Left forelimb (tissue), 1 donor: ENCODE results near the gene DENND2A.

Experiments used
- DNase-seq: peaks from one replicate; pipeline ENCODE4 v3.0.0-alpha.2; 2018; ENCODE audit warnings: low spot score

The DENND2A gene

DNA sequence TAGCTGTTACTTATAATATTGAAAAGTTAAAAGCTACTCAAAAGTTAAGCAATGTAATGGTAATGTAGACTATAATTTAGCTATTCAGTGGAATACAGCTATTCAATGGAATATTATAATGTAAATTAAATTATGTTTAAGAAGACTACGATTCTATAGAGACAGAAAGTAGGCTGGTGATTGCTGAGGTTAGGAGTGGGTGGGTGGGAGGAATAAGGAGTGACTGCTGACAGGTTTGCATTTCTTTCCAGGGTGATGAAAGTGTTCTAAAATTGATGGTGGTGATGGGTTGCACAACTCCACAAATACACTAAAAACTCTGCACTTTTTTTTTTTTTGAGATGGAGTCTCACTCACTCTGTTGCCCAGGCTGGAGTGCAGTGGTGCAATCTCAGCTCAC is 21.4 kb downstream of the DENND2A start:
- no peak for DNase-seq

GRCh38 chr7:140618306-140618705 is 22.3 kb downstream of the DENND2A start:
- no peak for DNase-seq

- DNase-seq: no peak
Measured at GRCh38 chr7:140617081-140617480, 23.5 kb downstream of the DENND2A start.

- no peak for DNase-seq
Measured at GRCh38 chr7:140616328-140616727, 24.3 kb downstream of the DENND2A start.

DNA sequence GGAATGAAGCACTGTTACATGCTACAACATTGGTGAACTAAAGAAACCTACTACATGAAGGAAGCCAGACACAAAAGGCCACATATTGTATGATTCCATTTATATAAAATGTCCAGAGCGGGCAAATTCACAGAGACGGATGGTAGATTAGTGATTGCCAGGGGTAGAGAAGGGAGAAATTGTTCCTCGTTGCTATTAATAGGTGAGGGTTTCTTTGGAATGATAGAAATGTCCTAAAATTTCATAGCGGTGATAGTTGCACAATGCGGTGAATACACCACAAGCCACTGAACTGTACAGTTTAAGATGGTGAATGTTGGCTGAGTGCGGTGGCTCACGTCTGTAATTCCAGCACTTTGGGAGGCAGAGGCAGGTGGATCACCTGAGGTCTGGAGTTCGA is 29.0 kb downstream of the DENND2A start:
- DNase-seq: no peak

DNA sequence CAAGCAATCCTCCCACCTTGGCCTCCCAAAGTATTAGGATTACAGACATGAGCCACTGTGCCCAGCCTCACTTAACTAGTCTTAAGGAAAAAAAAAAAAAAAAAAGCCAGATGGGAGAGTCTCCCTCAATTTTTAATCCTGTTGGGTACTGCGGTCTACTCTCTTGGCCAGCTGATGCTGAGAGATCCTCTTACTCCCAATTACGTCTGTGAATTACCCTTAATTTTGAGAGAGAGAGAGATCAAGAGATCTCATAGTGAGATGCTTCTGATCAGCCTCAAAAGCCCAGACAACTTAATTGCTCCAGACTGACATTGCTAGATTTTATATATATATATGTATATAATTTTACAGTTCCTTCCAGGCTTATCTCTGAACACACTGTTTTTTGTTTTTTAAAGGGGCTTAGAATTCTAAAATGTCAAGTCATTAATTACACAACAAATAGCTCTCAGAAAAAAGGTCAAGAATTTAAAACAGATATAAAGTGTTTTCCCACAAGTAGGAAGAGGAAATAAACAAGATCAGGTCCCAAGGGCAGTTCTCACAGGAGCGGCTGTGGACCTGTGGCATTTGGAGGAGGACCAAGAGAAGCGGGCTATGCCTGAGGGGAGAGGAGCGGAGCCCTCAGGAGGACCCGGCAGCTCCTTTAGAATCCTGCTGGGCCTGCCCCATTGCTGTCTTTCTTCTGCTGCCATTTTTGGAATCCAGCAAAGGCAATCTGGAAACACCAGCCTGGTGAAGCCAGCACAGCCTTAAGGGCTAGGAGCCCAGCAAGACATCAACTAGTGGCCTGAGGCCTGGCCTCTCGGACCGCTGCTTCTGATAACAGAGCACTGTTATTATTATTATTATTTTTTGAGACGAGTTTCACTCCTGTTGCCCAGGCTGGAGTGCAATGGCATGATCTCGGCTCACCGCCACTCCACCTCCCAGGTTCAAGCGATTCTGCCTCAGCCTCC is 30.1 kb downstream of the DENND2A start:
- no peak for DNase-seq

DNA sequence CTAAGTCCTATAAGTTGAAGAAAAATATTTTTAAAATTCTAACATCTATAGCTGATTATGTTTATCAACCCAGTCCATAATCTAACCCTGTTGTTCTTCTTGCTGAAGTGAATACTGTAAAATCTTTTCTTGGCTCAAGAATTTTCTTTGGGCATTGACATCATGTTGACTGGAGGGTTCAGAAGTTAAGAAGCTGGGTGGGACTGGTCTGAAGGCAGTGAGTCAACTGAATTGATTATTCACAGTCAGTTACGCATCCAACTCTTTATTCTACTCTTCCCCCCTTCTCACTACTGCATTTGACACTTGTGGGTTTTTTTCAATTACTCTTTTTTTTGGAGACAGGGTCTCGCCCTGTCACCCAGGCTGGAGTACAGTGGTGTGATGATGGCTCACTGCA is 31.0 kb downstream of the DENND2A start:
- no peak for DNase-seq

- peak; percentile 79 for DNase-seq
Measured at GRCh38 chr7:140607441-140607989, 33.1 kb downstream of the DENND2A start.

DNA sequence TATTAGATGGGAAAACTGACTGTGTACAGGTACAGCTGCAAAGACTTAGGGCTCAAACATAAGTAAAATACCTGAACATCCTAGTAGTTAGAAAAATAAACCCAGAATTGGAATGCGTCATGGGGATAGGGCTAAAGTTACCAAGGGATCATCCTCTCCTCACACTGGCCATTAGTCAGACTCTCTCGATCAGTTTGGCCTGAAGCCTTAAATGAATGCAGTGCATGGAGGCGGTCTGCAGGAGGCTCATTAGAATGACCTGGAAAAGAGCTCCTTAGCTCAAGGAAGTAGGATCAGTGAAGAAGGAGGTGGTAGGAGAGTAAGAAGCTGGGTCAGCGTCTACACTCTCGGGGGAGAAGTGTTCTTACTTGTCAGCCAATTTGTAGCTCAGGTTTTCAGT is 35.3 kb downstream of the DENND2A start:
- DNase-seq: no peak

DNA sequence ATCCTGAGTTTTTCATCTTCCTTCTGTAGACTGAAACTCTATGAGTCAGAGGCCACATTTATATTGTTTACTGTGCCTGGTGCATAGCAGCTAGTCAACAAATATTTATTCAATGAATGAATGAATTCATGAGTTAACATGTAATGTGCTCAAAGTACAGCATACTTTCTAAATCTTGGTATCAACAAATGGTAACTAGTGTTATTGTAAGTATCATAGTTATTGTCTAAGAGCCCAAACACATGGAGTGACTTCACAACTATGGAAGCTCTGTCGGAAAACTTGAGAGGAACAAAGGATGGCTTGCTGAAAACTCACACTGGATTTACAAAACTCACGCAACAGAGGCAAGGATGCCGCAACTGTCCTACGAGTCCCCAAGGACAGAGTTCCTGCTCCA is 35.9 kb downstream of the DENND2A start:
- no peak for DNase-seq

DNA sequence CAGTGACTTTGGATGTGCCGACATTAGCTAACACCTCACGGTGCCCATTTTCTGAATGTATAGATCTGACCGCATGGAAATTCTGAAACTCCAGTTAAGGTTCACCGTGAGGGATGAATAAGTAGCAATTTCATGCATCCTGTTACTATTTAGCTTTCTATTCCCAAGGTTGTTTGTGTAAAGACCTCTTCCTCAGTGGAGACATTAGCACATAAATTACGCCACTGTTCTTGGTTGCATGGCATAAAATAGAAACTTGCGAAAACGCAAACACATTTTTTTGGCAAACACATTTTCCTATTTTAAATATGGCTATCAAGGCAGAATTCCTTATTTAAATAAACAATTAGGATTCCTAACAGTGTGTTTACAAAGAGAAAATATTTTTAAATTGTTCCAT is 36.5 kb downstream of the DENND2A start:
- DNase-seq: no peak

DNA sequence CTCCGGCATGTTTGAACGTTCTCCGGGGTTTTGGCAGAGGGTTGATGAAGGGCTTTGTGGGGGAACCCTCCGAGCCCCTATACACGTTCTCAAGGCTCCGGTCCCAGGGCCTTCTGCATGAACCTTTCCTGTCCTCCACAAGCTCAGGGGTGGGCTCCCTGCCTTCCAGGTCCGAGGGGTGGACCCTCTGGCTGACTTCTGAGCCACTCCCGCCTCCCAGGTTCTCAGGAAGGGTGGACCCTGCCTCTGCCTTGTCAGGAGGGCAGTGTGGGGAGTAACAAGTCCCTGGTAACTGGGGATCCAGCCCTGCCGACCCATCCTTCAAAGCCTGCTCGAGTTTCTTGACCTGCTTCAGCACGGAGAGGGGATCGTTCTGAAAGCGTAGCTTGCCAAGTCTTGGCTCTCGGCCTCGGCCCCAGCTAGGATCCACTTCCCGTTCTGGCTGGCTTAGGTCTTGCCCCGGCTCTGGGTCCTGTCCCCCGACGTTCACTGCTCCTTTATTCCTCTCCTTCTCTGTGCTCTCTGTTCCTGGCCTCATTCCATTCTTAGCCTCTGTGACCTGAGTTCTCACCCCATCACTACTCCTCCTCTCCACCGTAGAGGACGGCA is 38.9 kb downstream of the DENND2A start:
- DNase-seq: no peak

- DNase-seq: no peak
Measured at GRCh38 chr7:140600341-140600740, 40.3 kb downstream of the DENND2A start.

DNA sequence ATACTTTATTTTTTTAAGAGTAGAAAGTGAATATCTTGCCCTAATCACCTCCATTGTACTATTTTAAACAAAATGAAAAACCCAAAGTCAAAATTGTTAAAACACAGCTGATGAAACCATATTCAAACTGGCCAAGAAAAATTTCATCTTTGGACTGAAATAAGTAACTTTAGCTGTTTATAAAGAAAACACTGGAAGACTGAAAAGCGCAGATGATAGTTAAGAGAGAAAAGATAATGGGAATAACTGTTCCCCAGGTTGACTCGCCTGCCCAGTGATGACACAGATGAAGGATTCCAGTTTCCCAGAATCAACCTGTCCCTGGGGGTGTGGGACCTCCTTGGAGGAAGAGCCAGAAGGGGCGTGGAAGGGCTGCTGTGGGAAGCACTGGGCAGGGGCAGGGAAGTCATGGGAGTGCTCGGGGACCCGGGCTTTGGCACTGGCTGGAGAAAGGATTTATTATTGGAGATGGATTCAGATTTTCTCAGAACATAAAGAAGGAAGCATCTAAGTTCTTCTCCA is 43.1 kb downstream of the DENND2A start:
- DNase-seq: no peak

DNA sequence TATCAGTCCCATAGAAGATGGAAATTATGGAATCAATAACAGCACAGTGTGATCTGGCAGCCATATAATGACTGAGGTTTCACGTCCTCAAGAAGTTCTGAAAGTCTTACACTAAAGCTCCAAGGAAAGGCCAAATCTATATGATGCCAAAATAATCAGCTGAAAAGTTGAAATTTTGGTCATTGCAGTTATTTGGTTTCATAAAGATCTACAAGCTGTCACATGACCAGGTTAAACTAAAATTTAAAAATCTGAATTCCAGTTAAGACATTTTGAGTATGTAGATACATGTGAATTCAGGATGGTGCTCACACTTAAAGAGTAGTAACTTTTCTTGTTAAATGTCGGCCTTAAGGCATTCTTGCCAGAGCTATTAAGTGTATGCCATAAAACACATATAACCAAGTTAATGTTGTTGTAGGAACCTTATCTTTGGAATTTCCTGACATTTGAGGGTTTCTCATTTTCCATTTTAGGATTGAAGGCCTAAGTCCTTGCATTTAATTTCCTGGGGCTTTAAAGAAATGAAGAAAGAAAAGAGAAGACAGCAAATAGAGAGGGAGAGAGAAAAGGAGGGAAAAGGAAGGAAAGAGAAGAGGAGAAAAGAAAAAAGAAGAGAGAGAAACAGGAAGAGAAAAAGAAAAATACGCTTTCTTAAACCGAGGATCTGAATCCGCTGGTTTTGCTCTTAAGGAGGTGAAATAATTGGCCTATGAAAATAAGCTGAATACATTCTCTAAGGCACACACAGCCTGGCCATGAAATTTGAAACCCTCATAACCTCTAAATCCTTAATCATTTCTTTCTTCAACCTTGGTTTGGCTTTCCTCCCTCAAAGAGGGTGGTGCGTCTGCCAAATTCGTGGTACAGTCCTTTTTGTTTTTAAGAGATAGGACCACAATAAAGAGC is 43.8 kb downstream of the DENND2A start:
- no peak for DNase-seq

- DNase-seq: no peak
Measured at GRCh38 chr7:140595468-140596092, 45.0 kb downstream of the DENND2A start.

- no peak for DNase-seq
Measured at GRCh38 chr7:140594131-140594691, 46.4 kb downstream of the DENND2A start.

DNA sequence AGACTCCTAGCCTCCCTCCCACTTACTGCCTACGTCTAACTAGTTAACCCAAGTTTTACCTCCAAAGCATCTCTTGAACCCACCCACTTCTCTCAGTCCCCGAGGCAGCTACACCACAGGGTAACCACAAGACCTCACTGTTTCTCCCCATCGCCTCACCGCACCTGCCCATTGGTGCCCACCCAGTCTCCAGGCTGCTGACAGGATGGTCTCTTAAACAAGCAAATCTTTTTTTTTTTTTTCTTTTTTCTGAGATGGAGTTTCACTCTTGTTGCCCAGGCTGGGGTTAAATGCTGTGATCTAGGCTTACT is 47.0 kb downstream of the DENND2A start:
- DNase-seq: no peak

- no peak for DNase-seq
Measured at GRCh38 chr7:140592964-140593671, 47.5 kb downstream of the DENND2A start.

- DNase-seq: no peak
Measured at GRCh38 chr7:140591180-140591902, 49.3 kb downstream of the DENND2A start.
